HCT116 (cell line): ENCODE results near the gene ELFN2.
A peak's percentile ranks its signal among the peaks of the same experiment; 100 is the strongest.

Experiments used
- EGR1 ChIP-seq: IDR thresholded peaks from 2 replicates; pipeline ENCODE4 v1.6.1; 2012; ENCODE audit warnings: low read depth
- EZH2 ChIP-seq: fragments of 200-600 bp; sonication (generic); IDR thresholded peaks from 2 replicates; pipeline ENCODE4 v1.6.1; 2017; ENCODE audit warnings: antibody characterized with exemption, mixed run types
- EZH2phosphoT487 ChIP-seq: fragments of 200-600 bp; IDR thresholded peaks from 2 replicates; pipeline ENCODE4 v1.6.1; 2018; ENCODE audit warnings: antibody characterized with exemption, borderline replicate concordance
- FOSL1 ChIP-seq: IDR thresholded peaks from 2 replicates; pipeline ENCODE4 v1.6.1; 2012; ENCODE audit warnings: low read depth
- JUND ChIP-seq: IDR thresholded peaks from 2 replicates; pipeline ENCODE4 v1.6.1; 2012
- POLR2A ChIP-seq: IDR thresholded peaks from 2 replicates; pipeline ENCODE4 v1.7.0; 2011; ENCODE audit warnings: borderline replicate concordance; ENCODE audit not compliant: insufficient read depth, insufficient read length; ENCODE audit errors: extremely low read depth
- POLR2AphosphoS5 ChIP-seq: IDR thresholded peaks from 2 replicates; pipeline ENCODE4 v1.6.1; 2011; ENCODE audit warnings: mild to moderate bottlenecking, low read depth, low read length, moderate library complexity
- SIN3A ChIP-seq: IDR thresholded peaks from 2 replicates; pipeline ENCODE4 v1.6.1; 2012; ENCODE audit warnings: low read depth
- SP1 ChIP-seq: IDR thresholded peaks from 2 replicates; pipeline ENCODE4 v1.6.1; 2012; ENCODE audit warnings: low read depth
- YY1 ChIP-seq: IDR thresholded peaks from 2 replicates; pipeline ENCODE4 v1.6.1; 2011; ENCODE audit warnings: low read length, low read depth, moderate library complexity, mild to moderate bottlenecking; ENCODE audit not compliant: insufficient replicate concordance; ENCODE audit errors: extremely low read depth
- TF ChIP-seq, protein P1 (sequence below), 3 experiments: fragments of 200-600 bp in 1 of 3; sonication (generic) in 1 of 3; IDR thresholded peaks in 2 of 3; conservative IDR thresholded peaks in 1 of 3; 2 replicates each; pipeline ENCODE4 v1.5.1; 2012 to 2017; ENCODE audit warnings: low read depth in 2 of 3, low read length in 2 of 3, antibody characterized with exemption in 1 of 3, borderline replicate concordance in 1 of 3, control low read depth in 1 of 3, mild to moderate bottlenecking in 1 of 3, mixed read lengths in 1 of 3, mixed run types in 1 of 3, moderate library complexity in 1 of 3; ENCODE audit not compliant: insufficient read depth in 1 of 3

DNA sequence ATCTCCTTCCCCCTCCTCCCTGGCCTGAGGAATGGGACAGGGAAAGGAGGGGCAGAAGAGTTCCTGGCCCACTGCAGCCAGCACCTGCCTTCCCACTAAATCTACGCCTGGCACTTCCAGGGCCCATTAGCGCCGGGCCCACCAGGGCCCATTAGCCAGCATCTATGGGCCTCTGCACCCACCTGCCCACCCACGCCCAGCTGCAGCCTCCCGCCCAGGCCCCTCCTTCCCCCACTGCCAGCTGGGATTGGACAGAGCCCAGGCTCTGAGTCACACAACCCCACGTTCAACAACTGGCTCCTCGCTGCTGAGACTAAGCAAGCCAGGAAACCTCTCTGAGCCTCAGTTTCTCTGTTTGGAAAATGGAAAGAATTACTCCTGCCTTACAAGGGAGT lies 96.2 kb downstream of the ELFN2 start:
- TF ChIP-seq, protein P1, sequence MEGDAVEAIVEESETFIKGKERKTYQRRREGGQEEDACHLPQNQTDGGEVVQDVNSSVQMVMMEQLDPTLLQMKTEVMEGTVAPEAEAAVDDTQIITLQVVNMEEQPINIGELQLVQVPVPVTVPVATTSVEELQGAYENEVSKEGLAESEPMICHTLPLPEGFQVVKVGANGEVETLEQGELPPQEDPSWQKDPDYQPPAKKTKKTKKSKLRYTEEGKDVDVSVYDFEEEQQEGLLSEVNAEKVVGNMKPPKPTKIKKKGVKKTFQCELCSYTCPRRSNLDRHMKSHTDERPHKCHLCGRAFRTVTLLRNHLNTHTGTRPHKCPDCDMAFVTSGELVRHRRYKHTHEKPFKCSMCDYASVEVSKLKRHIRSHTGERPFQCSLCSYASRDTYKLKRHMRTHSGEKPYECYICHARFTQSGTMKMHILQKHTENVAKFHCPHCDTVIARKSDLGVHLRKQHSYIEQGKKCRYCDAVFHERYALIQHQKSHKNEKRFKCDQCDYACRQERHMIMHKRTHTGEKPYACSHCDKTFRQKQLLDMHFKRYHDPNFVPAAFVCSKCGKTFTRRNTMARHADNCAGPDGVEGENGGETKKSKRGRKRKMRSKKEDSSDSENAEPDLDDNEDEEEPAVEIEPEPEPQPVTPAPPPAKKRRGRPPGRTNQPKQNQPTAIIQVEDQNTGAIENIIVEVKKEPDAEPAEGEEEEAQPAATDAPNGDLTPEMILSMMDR (IDR thresholded peaks at IDR 0.05 in 2 of 3, conservative IDR thresholded peaks at IDR 0.05 in 1 of 3; ENCODE audit: borderline replicate concordance in 1 of 3, insufficient read depth in 1 of 3, low read depth in 2 of 3, low read length in 2 of 3) = no peak
- TF ChIP-seq EGR1 (no peak), JUND (no peak), SIN3A (no peak), EZH2phosphoT487 (no peak), EZH2 (no peak), POLR2A (no peak), POLR2AphosphoS5 (peak; percentile 47), YY1 (no peak), SP1 (no peak), FOSL1 (no peak)
